ENCODE data around the gene MSH2.

MSH2 gene

DNA sequence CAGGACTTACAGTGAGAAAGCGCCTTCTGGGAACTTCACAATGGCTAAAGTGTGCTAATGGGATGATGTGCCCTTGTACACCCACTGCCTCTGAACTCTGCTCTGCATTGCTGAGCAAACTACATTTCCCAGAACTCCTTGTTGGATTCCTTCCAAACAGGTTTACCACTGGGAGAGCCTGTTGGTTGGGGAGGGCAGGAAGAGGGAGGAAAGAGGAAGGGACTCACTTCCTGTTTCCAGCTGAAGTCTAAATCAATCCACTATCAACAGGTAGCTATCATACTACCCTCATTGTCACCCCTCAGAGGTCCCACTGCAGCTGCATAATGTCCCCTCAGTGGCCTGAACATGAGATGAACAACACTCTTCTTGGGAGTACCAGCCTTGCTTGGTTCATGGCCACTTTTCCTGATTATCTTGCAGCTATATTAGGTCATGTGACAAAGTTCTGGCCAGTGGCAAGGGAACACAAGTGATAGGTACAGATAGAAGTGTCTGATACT, 109.7 kb downstream of the MSH2 start:
- Histone ChIP-seq H3K4me1 (ENCODE audit: low read length) (no peaks in the 10 kb centered on the region), H3K4me2 (ENCODE audit: low read length) (no peak overlapping the region), H3K9me3 (ENCODE audit: insufficient read depth, low read length) (no peaks in the 10 kb centered on the region), H3K27me3 (ENCODE audit: low read depth, low read length) (no peaks in the 10 kb centered on the region), H3K27ac (ENCODE audit: low read length) (no peak overlapping the region), H3K9ac (ENCODE audit: low read length) (no peak overlapping the region), H3K4me3 (ENCODE audit: low read length) (no peak overlapping the region), H3K36me3 (replicated peaks; ENCODE audit: low read depth, low read length) (no peaks in the 10 kb centered on the region), H2AFZ (ENCODE audit: low read depth, low read length) (no peak overlapping the region), H4K20me1 (ENCODE audit: insufficient read depth, low read length) (no peaks in the 10 kb centered on the region), H3K79me2 (ENCODE audit: low read length) (no peaks in the 10 kb centered on the region)
- no peak for TF ChIP-seq EZH2phosphoT487 (IDR thresholded peaks at IDR 0.05; ENCODE audit: low read depth)
- TF ChIP-seq, protein P1, sequence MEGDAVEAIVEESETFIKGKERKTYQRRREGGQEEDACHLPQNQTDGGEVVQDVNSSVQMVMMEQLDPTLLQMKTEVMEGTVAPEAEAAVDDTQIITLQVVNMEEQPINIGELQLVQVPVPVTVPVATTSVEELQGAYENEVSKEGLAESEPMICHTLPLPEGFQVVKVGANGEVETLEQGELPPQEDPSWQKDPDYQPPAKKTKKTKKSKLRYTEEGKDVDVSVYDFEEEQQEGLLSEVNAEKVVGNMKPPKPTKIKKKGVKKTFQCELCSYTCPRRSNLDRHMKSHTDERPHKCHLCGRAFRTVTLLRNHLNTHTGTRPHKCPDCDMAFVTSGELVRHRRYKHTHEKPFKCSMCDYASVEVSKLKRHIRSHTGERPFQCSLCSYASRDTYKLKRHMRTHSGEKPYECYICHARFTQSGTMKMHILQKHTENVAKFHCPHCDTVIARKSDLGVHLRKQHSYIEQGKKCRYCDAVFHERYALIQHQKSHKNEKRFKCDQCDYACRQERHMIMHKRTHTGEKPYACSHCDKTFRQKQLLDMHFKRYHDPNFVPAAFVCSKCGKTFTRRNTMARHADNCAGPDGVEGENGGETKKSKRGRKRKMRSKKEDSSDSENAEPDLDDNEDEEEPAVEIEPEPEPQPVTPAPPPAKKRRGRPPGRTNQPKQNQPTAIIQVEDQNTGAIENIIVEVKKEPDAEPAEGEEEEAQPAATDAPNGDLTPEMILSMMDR (IDR thresholded peaks at IDR 0.05; ENCODE audit: low read depth, low read length), result no peak

DNA sequence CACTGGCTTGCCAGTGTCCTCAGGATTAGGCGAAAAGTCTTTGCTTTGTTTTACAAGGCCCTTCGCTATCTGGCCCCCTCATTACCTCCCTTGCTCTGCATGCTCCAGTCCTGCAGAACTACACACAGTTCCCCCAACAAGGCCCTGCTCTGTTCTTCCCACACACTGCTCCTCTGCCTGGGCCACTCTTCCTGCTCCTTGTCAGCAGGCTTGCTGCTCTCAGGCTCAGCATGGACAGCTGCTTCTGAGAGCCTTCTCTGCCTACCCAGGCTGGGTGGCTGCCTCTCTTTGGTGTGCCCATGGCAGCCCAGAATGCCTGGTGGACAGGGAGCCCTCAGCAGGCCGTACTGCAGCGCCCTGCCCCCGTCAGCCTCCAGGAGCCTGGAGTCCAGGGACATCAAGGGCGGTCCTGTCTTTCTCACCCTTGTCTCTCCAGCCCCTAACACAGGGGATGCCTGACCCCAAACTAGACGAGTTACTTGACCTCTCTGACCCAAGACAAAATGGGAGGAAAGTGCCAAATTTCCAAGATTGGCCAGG, 111.1 kb downstream of the MSH2 start:
- no peak for TF ChIP-seq EZH2phosphoT487 (IDR thresholded peaks at IDR 0.05; ENCODE audit: low read depth)
- TF ChIP-seq, protein P1 (IDR thresholded peaks at IDR 0.05; ENCODE audit: low read depth, low read length), result no peak
- no peaks in the 10 kb centered on the region for H3K79me2 ChIP-seq (ENCODE audit: low read length)
- no peak overlapping the region for H3K27ac ChIP-seq (ENCODE audit: low read length)
- H3K9ac ChIP-seq (ENCODE audit: low read length), result no peak overlapping the region
- no peaks in the 10 kb centered on the region for H3K36me3 ChIP-seq (replicated peaks; ENCODE audit: low read depth, low read length)
- no peaks in the 10 kb centered on the region for H4K20me1 ChIP-seq (ENCODE audit: insufficient read depth, low read length)
- H3K9me3 ChIP-seq (ENCODE audit: insufficient read depth, low read length), result no peaks in the 10 kb centered on the region
- no peak overlapping the region for H3K4me2 ChIP-seq (ENCODE audit: low read length)
- no peaks in the 10 kb centered on the region for H3K4me1 ChIP-seq (ENCODE audit: low read length)
- no peaks in the 10 kb centered on the region for H3K27me3 ChIP-seq (ENCODE audit: low read depth, low read length)
- H2AFZ ChIP-seq (ENCODE audit: low read depth, low read length), result no peak overlapping the region
- no peak overlapping the region for H3K4me3 ChIP-seq (ENCODE audit: low read length)

DNA sequence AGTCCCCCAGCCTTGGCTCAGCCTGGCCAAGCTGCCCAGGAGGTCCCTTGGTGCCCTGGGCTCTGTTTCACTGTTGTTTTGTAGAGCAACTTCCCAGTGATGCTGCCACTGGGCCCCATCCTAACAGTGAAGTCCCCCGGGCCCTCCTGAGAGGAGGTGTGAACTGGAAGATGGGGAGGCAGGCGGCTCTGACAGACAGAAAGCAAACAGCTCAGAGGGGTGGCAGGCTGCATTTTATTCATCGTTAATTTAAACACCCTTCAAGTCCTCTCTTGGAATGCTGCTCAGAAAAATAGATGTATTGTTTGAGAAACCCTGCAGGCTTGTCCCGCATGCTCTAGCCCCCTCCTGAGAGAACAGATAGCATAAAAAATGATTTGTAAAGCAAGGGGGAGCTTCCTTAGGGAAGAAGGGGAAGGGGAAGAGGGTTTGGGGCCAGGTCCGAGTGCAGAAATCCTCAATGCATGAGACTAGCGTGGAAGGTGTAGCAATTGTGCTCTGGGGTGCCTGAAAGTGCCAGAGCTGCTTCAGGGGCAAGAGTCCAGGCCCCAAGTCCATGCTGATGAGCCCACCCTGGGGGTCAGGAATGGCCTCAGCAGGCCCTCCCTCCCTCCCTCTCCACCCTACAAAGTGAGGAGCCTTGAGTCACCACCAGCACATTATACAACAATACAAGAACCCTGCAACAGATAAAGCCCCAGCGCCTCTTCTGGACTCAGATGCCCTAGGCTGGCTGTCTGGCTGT, 113.6 kb downstream of the MSH2 start:
- H3K4me2 ChIP-seq (ENCODE audit: low read length), result no peak overlapping the region
- no peak overlapping the region for H3K27ac ChIP-seq (ENCODE audit: low read length)
- no peaks in the 10 kb centered on the region for H3K36me3 ChIP-seq (replicated peaks; ENCODE audit: low read depth, low read length)
- H3K4me3 ChIP-seq (ENCODE audit: low read length), result no peak overlapping the region
- no peaks in the 10 kb centered on the region for H3K27me3 ChIP-seq (ENCODE audit: low read depth, low read length)
- TF ChIP-seq EZH2phosphoT487 (IDR thresholded peaks at IDR 0.05; ENCODE audit: low read depth), result no peak
- no peaks in the 10 kb centered on the region for H3K9me3 ChIP-seq (ENCODE audit: insufficient read depth, low read length)
- H3K79me2 ChIP-seq (ENCODE audit: low read length), result no peaks in the 10 kb centered on the region
- H3K9ac ChIP-seq (ENCODE audit: low read length), result no peak overlapping the region
- H2AFZ ChIP-seq (ENCODE audit: low read depth, low read length), result no peak overlapping the region
- no peaks in the 10 kb centered on the region for H4K20me1 ChIP-seq (ENCODE audit: insufficient read depth, low read length)
- peaks cover 10% of the 10 kb centered on the region for H3K4me1 ChIP-seq (ENCODE audit: low read length)

DNA sequence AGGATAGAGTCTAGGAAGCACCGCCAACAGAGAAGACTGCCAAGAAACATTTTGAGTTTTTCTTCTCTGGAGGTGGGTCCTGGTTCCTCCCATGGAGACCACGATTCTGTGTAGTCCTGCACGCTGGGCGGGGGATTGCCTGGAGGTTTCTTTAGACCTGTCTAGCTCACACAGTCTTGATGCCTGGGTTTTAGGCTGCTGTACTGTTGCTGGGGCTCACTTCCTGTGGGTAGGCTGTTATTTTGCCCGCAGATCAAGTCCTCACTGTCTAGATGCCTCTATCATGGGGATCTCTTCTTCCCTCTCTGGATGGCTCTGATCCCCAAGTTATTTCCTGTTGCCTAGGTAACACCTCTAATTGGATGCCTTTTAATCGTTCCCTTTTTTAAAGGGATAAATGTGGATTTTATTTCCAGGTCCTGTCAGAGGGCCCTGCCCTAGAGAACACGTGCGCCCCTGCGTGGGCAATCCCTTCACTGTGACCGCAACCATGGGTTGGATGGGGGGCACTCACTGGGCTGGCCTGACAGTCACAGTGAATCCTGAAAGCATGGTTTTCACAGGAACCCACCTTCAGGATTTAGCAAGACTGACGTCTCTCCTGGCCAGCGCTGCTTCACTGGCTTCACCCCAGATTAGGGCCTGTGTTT, 115.7 kb downstream of the MSH2 start:
- Histone ChIP-seq H3K4me2 (ENCODE audit: low read length) (no peak overlapping the region), H3K4me3 (ENCODE audit: low read length) (no peak overlapping the region), H3K36me3 (replicated peaks; ENCODE audit: low read depth, low read length) (no peaks in the 10 kb centered on the region), H3K4me1 (ENCODE audit: low read length) (peaks cover 11% of the 10 kb centered on the region), H3K27me3 (ENCODE audit: low read depth, low read length) (no peaks in the 10 kb centered on the region), H3K79me2 (ENCODE audit: low read length) (no peaks in the 10 kb centered on the region), H3K9ac (ENCODE audit: low read length) (no peak overlapping the region), H4K20me1 (ENCODE audit: insufficient read depth, low read length) (no peaks in the 10 kb centered on the region), H3K9me3 (ENCODE audit: insufficient read depth, low read length) (no peaks in the 10 kb centered on the region), H3K27ac (ENCODE audit: low read length) (no peak overlapping the region), H2AFZ (ENCODE audit: low read depth, low read length) (no peak overlapping the region)
- TF ChIP-seq, protein P1 (IDR thresholded peaks at IDR 0.05; ENCODE audit: low read depth, low read length), result no peak
- no peak for TF ChIP-seq EZH2phosphoT487 (IDR thresholded peaks at IDR 0.05; ENCODE audit: low read depth)
